ENCODE measurements around the gene TRPC4AP. TPM values are rescaled to one million over a fixed set of nuclear protein-coding genes. Genes with fewer than 3 reads are reported as not detected.

The TRPC4AP gene
- total and polyA plus RNA-seq, 10 of the 15 experiments (the other 5 are each of a cell fraction or from before 2014, with no cell fraction given): 1.1 to 61.7 (median 41.2) TPM

- TF ChIP-seq, protein P1, sequence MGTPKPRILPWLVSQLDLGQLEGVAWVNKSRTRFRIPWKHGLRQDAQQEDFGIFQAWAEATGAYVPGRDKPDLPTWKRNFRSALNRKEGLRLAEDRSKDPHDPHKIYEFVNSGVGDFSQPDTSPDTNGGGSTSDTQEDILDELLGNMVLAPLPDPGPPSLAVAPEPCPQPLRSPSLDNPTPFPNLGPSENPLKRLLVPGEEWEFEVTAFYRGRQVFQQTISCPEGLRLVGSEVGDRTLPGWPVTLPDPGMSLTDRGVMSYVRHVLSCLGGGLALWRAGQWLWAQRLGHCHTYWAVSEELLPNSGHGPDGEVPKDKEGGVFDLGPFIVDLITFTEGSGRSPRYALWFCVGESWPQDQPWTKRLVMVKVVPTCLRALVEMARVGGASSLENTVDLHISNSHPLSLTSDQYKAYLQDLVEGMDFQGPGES (IDR thresholded peaks at IDR 0.05): no peak
- TF ChIP-seq, protein P2, sequence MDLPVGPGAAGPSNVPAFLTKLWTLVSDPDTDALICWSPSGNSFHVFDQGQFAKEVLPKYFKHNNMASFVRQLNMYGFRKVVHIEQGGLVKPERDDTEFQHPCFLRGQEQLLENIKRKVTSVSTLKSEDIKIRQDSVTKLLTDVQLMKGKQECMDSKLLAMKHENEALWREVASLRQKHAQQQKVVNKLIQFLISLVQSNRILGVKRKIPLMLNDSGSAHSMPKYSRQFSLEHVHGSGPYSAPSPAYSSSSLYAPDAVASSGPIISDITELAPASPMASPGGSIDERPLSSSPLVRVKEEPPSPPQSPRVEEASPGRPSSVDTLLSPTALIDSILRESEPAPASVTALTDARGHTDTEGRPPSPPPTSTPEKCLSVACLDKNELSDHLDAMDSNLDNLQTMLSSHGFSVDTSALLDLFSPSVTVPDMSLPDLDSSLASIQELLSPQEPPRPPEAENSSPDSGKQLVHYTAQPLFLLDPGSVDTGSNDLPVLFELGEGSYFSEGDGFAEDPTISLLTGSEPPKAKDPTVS (IDR thresholded peaks at IDR 0.05; ENCODE audit: low read depth, low read length): no peak
- TF ChIP-seq BACH1 (IDR thresholded peaks at IDR 0.05; ENCODE audit: borderline replicate concordance) (no peak), MEF2B (IDR thresholded peaks at IDR 0.05; ENCODE audit: partially characterized antibody, poor library complexity, severe bottlenecking) (no peak)
These were observed 113.0 kb downstream of the TRPC4AP start (continued) for GRCh38 chr20:34979366-34980153.

GRCh38 chr20:34978092-34978744 is 114.4 kb downstream of the TRPC4AP start:
- H4K20me1 ChIP-seq (ENCODE audit: control insufficient read depth, insufficient read depth): no peaks in the 10 kb centered on the region
- in situ Hi-C loops (cut with MboI): no loop called here
- no peak for DNase-seq (ENCODE audit: low read depth, low spot score)
- intact Hi-C loops (cut with micrococcal nuclease; ENCODE audit: unreplicated experiment): no loop called here
- ATAC-seq: no peak
- RAD21 ChIA-PET (ENCODE audit: unreplicated experiment): no interaction called here
- no peak overlapping the region for H3K9ac ChIP-seq (ENCODE audit: control insufficient read depth, insufficient read depth, low read length)
- no peaks in the 10 kb centered on the region for H3K27me3 ChIP-seq (replicated peaks in 1 of 2; ENCODE audit: control insufficient read depth in 2 of 2, insufficient read depth in 2 of 2, low read length in 1 of 2)
- no peak overlapping the region for H3K27ac ChIP-seq (ENCODE audit: control insufficient read depth, insufficient read depth)
- TF ChIP-seq STAT1 (conservative IDR thresholded peaks at IDR 0.05) (no peak), MEF2B (IDR thresholded peaks at IDR 0.05; ENCODE audit: partially characterized antibody, poor library complexity, severe bottlenecking) (no peak), RAD51 (IDR thresholded peaks at IDR 0.05) (no peak), BCL11A (IDR thresholded peaks at IDR 0.05; ENCODE audit: low read depth, low read length) (no peak), TARDBP (IDR thresholded peaks at IDR 0.05; ENCODE audit: borderline replicate concordance) (no peak), SREBF1 (IDR thresholded peaks at IDR 0.05; ENCODE audit: low read length) (no peak), BMI1 (IDR thresholded peaks at IDR 0.05; ENCODE audit: borderline replicate concordance) (no peak)
- H3K36me3 ChIP-seq (ENCODE audit: control insufficient read depth in 2 of 2, insufficient read depth in 2 of 2, low read length in 1 of 2): no peaks in the 10 kb centered on the region
- no TSS peak for BruUV-seq (replicated peaks)
- H3K79me2 ChIP-seq (ENCODE audit: control insufficient read depth, insufficient read depth, low read length): no peaks in the 10 kb centered on the region
- no peak overlapping the region for H3K4me3 ChIP-seq
- no peak for FAIRE-seq
- CTCF ChIA-PET: no interaction called here
- POLR2A ChIA-PET: no interaction called here
- no peaks in the 10 kb centered on the region for H3K9me3 ChIP-seq (replicated peaks; ENCODE audit: control insufficient read depth, insufficient read depth, low read length)
- WGBS (ENCODE audit: insufficient coverage, insufficient replicate concordance, low lambda C conversion rate, missing lambda C conversion rate): 50% methylated on average over 10 of the region's 10 CpGs
- SMC1A ChIA-PET (ENCODE audit: uncharacterized antibody, unreplicated experiment): interaction anchor here (1.7 kb wide), 1 partner anchor 35 kb away, joined by 5 read pairs; no protein-coding TSS in a partner anchor
- H2AFZ ChIP-seq (ENCODE audit: control insufficient read depth, low read depth, low read length): no peak overlapping the region
- no peak overlapping the region for H3K4me2 ChIP-seq (ENCODE audit: control insufficient read depth, insufficient read depth)
- no peaks in the 10 kb centered on the region for H3K4me1 ChIP-seq (ENCODE audit: control insufficient read depth, insufficient read depth, low read length)

Measured in GM12878 (cell line).